ENCODE measurements around the gene MPRIP.

MPRIP gene

DNA sequence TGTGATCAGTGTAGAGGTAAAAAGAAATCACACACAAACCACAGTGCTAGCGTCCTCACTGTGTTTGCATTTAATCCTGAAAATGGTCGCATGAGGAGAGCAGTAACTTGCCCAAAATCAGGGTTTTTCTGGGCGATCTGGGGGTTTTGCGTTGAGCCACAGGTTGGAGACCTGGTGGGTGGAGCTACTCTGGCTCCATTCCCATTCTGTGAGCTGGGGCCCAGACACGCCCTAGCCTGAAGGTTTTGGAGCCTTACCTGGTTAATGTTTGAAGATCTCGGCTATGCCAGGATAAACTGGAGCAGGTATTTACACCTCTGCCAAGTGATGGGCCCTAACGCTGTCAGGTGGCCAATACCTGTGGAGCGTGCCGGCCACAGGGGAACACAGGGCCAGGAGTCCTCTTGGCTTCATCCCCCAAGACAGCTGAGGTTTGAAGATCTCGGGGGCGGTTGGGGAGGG is 48.4 kb downstream of the MPRIP start:
- DNase-seq = no peak

- no peak for DNase-seq
Observed at GRCh38 chr17:17091276-17091675, 49.0 kb downstream of the MPRIP start.

GRCh38 chr17:17091856-17092756 is 49.8 kb downstream of the MPRIP start:
- no peak for DNase-seq

DNA sequence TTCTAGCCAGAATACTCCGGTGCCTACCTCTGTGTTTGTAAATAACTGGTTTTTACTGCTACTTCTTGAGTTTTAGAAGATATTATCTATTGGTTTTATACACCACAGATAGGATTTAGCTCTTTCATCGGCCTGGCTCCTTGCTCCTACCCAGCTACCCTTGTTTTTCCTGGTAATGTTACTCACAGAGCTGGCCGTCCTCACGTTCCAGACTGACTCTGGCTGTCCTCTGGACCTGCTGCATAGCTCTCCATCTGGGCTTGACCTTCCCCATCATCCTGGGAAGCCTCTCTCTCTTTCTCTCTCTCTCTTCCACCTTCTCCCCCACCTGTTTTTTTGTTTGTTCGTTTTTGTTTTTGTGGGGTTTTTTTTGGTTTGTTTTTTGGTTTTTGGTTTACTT is 51.5 kb downstream of the MPRIP start:
- no peak for DNase-seq

- no peak for DNase-seq
Observed at GRCh38 chr17:17096438-17097178, 54.4 kb downstream of the MPRIP start.

DNA sequence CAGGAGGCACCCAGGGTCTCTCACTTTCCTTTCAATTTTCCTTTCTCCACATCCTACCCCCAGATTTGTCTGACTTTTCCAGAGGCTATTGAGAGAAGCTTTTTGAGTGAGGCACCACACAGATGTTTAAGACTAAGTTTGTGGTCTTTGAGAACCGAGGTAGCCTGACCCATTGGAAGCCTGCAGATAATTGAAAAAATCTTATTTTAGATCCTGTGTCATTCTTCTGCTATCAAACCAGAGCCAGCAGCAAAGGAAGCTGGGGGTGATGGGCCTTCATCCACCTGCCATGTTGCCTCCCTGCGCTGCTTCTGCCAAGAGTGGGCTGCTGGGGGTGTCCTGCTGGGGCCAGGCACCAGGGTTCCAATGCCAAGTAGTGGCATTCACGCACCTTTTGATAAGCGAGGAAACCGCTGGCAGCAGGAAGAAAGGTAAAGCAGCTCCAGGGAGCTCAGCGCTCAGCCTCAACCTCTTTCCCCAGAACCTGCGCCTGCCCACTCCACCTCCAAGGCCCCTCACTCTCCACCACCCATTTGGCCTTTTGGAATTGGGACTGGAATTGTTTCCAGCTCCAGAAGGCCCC is 55.6 kb downstream of the MPRIP start:
- no peak for DNase-seq

GRCh38 chr17:17098551-17099179 is 56.4 kb downstream of the MPRIP start:
- no peak for DNase-seq

DNA sequence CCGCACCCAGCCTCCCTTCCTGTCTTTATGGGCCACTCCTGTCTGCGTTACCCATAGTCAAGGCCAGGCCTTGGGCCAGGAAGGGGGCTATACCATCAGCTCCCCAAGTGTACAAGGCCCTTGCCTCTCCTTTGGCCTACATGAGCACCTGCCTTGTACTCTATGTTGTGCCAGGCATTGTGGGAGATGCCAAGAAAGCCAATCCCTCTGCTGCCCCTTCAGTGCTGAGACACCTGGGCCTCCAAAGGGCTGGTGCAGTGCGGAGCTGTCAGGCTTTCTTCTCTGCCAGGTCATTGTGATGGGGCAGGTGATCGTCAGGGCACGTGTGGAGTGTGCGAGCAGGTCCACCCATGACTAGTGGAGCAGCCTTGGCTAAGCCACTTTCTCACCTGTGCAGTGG is 59.9 kb downstream of the MPRIP start:
- DNase-seq = no peak

GRCh38 chr17:17103160-17103559 is 60.9 kb downstream of the MPRIP start:
- no peak for DNase-seq

GRCh38 chr17:17104036-17104435 is 61.8 kb downstream of the MPRIP start:
- no peak for DNase-seq

DNA sequence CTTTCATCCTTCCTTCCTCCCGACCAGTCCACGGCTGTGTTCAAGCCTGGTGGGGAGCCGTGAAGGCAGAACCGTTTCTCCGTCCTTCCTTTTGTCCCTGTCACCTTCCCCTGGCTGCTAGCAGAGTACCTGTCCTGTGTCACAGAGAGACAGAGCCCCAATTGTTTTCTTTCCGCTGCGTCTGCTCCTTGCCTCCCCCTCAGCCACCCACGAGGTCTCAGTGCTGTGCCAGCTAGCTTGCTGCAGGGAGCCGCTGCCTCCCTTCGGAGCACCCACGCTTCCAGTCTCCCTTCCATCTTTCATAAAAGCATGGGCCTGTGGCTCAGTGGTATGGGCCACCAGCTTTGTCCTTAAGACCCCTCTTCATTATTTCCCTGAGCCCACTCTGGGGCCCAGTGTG is 62.2 kb downstream of the MPRIP start:
- DNase-seq = no peak

- no peak for DNase-seq
Observed at GRCh38 chr17:17105976-17106375, 63.7 kb downstream of the MPRIP start.

DNA sequence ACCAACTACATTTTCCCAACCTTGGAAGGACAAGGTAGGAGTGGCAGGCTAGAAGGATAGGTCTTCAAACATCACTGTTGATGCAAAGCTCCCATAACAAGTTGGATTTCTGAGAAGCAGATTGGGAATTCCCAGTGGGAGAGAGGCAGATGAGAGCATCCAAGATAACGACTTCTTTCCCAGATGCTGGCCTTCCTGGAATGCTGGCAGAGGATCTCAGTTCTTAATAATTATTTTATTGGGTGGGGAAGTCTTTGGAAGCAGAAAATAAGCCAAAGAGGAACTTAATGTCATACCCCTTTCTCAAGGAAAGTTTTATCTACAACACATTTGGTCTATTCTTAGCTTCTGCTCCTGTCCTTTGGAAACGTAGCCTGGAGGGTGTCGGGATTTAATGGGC is 64.5 kb downstream of the MPRIP start:
- DNase-seq = no peak

DNA sequence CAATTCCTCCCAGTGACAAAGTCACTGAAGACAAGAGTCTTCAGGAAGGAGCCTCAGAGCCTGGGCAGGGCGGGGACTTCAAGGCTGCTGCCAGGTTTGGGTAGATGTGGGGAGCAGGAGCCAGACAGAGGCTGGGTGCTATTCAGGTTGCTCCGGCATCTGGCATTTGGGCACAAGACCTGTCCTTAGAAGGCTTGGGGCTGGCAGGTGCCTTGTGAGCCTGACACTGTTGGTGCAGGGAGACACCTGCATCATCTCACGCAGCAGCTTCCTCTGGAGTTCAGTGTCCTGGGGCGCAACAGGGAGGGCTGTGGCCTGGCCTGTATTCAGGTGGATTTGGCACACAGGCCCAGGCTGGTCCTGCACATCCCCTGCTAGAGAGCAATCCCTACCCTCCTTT is 65.0 kb downstream of the MPRIP start:
- no peak for DNase-seq

- DNase-seq = no peak
Observed at GRCh38 chr17:17107891-17108431, 65.7 kb downstream of the MPRIP start.

DNA sequence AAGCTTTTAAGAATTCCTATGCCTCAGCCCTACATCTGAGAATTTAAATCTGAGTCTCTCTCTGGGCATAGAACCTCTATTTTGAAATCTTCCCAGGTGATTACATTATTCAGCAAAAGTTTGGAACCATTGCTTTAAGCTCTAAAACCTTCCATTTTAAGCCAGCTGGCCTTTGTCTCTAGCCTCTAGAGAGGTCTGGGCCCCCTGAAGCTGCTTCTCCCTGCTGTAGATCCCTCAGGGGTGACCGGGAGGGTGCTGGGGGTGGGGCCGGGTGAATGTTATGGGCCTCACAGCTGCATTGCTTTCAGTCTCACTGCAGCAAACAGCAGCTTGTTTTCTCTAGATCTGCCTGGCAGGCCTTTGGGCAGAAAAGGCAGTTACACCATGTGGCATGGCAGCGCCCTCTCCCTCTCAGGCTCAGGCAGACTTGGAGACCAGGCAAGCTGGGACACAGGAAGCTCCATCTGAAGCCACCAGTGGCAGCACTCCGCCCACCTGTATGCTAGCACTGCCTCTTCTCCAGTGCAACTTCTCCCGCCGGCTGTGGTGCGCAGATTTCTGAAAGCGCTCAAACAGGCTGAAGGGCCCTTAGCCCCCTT is 66.3 kb downstream of the MPRIP start:
- DNase-seq = no peak

- DNase-seq = no peak
Observed at GRCh38 chr17:17109256-17109655, 67.0 kb downstream of the MPRIP start.

- no peak for DNase-seq
Observed at GRCh38 chr17:17109907-17110306, 67.7 kb downstream of the MPRIP start.

DNA sequence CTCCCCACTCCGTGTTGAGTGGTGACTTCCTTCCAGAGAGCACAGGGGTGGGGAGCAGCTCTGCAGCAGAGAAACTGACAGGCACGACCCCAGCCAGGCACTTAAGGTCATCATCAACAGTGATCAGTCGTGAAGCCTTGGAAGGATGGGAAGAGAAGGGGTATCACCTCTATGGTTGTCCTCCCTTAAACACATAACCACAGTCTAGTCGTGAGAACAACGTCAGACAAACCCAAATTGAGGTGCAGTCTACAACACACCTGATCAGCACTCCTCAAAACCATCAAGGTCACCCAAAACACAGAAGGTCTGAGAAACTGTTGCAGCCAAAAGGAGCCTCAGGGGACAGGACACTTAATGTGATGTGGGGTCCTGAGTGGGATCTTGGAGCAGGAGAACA is 68.3 kb downstream of the MPRIP start:
- DNase-seq = no peak

GRCh38 chr17:17111401-17112393 is 69.4 kb downstream of the MPRIP start:
- DNase-seq = no peak

DNA sequence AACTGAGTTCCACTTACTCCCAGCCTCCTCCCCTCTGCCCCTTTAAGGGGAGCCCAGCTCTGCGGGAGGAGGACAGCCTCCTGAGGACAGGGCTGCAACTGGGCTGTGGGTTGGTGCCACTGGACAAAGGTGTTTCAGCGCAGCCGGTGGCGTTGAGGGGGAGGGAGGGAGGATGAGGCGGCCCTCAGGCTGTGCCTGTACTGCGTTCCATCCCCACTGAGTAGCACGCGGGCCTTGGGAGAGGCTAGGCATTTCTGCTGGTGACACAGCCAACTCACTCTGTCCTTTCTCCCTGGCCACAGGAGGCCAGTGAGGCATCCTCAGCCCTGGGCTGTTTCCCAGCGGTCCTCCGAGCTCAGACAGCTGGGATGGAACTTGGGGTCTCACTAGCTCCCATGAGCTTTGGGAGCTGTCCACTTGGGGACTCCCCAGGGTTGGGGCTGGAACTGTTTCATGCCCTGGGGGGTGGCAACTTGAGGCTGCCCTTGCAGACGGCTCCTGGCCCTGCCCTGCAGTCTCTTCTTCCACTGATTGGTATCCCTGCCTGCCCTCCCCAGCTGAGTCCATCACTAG is 70.5 kb downstream of the MPRIP start:
- DNase-seq = no peak
